MCF 10A (cell line): ENCODE data around the gene GALNT13. TPM values are rescaled to one million over a fixed set of nuclear protein-coding genes. Genes with fewer than 3 reads are reported as not detected.

ENCODE experiments used
- Bru-seq: library from RNA; stranded (reverse); fragments of 400-500 nt; gene quantifications from one replicate; lab custom pipeline; 2021; lab: Mats Ljungman, UMichigan
- BruChase-seq, 2 experiments: library from RNA; stranded (reverse); fragments of 400-500 nt; gene quantifications; one replicate each; lab custom pipeline; 2021; lab: Mats Ljungman, UMichigan
- BruUV-seq: library from RNA; stranded (reverse); fragments of 400-500 nt; replicated peaks from 2 replicates; lab custom pipeline; 2021; lab: Mats Ljungman, UMichigan
- CTCF ChIA-PET: fragments of 300-600 bp; sonication (Branson Sonifier 250); formaldehyde crosslinking; extraction: SDS; loops from one replicate; lab custom pipeline; 2021; ENCODE audit warnings: antibody characterized with exemption, inconsistent platforms; lab: Yijun Ruan, JAX
- POLR2A ChIA-PET: fragments of 300-600, 350-650 bp; sonication (Branson Sonifier 250); formaldehyde crosslinking; extraction: SDS; loops from one replicate; lab custom pipeline; 2020; ENCODE audit warnings: antibody characterized with exemption, inconsistent platforms; lab: Yijun Ruan, JAX
- DNase-seq: peaks from one replicate; pipeline ENCODE4 v3.0.0-alpha.2; 2018; ENCODE audit not compliant: unreplicated experiment
- H3K27ac Mint-ChIP-seq: one replicate; pipeline ENCODE4 v1.8.0; 2022; ENCODE audit warnings: mild to moderate bottlenecking, low read depth, mixed read lengths; ENCODE audit not compliant: unreplicated experiment
- H3K27me3 Mint-ChIP-seq: one replicate; pipeline ENCODE4 v1.8.0; 2022; ENCODE audit warnings: mixed read lengths; ENCODE audit not compliant: insufficient read depth, unreplicated experiment
- H3K36me3 Mint-ChIP-seq: one replicate; pipeline ENCODE4 v1.8.0; 2022; ENCODE audit warnings: mild to moderate bottlenecking, moderate library complexity, mixed read lengths; ENCODE audit not compliant: insufficient read depth, unreplicated experiment
- H3K4me1 Mint-ChIP-seq: one replicate; pipeline ENCODE4 v1.8.0; 2022; ENCODE audit warnings: mixed read lengths; ENCODE audit not compliant: insufficient read depth, unreplicated experiment
- H3K4me3 Mint-ChIP-seq: one replicate; pipeline ENCODE4 v1.8.0; 2022; ENCODE audit warnings: mild to moderate bottlenecking, moderate library complexity, mixed read lengths; ENCODE audit not compliant: unreplicated experiment
- H3K9me3 Mint-ChIP-seq: one replicate; pipeline ENCODE4 v1.8.0; 2022; ENCODE audit warnings: mixed read lengths; ENCODE audit not compliant: unreplicated experiment
- CTCF ChIP-seq: fragments of 200-600 bp; IDR thresholded peaks from one replicate; pipeline ENCODE4 v1.8.0; 2022; ENCODE audit warnings: antibody characterized with exemption, mild to moderate bottlenecking; ENCODE audit not compliant: unreplicated experiment
- intact Hi-C: fragments of 100-400 bp; cut with micrococcal nuclease; formaldehyde crosslinking; loops from 2 replicates; pipeline ENCODE4 v1.14.1; 2022
- long read RNA-seq: library from polyadenylated mRNA; stranded (forward); transcript quantifications from one replicate; pipeline ENCODE4 v2.0.0, GENCODE V29; 2022
- total RNA-seq: library from RNA; stranded (reverse); gene quantifications from 2 replicates; pipeline ENCODE4 v1.2.3, GENCODE V29; 2022

Gene GALNT13
- total RNA-seq: 0.44 and 0.54 TPM in 2 replicates
- Bru-seq, nascent RNA: percentile 19 among the genes with signal in this experiment
- BruChase-seq, experiment 1, labeled RNA remaining after a 6-hour chase: percentile 15 among the genes with signal in this experiment
- percentile 19 among the genes with signal in this experiment for BruChase-seq, experiment 2, labeled RNA remaining after a 2-hour chase
- long read RNA-seq: 0 reads

DNA sequence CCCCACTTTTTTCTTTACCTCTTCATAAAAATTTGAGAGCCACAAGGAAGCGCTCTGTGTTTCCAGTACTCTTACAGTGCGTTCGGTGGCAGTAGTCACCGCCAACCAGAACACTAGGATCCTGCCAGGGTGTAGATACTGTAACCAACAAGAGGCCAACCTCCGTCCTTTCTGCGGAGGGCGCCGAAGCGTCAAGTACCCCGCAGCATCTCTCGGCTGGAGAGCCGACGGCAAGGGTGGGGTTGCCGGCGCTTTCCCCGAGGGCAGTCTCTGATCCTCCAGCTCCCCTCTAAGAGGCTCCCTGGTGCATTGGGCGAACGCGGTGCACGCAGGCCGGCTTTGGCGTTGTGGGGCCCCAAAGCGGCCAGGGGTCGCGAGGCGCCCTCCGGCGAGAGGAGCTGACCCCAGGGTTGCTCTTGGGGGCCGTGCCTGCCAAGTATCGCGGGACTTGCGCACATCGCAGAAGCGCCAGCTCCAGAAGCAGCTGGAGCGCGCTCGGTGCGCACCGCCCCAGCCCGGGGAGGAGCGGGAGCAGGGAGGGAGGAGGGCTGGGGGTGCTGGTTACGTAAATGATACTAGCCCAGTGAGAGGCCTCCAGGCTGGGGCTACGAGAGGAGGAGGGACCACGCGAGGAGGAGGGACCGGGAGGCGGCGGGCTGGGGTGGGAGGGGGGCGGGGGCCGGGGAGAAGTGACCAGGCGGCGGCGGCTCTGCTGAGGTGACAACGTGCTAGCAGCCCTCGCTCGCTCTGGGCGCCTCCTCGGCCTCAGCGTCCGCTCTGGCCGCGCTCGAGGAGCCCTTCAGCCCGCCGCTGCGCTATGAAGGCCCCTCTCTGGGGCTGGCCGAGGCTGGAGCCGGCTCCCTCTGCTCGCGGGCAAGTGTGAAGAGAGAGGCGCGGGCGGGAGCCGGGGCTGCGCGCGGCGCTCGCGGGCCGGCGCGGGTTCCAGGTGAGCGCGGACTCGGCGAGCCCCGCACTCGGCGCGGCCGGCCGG is at the start of gene GALNT13:
GALNT13 (plus strand) TSS at position 692 of the 991 bp plus-strand sequence.
- intact Hi-C loops: loop anchor here (5.0 kb wide), 1 partner anchor 506 kb away; no protein-coding TSS in a partner anchor
- no TSS peak for BruUV-seq
- no peak for DNase-seq
- CTCF ChIA-PET: no interaction called here
- Mint-ChIP-seq H3K36me3 (no peaks in the 10 kb centered on the region), H3K4me1 (peaks cover 13% of the 10 kb centered on the region), H3K27ac (no peak within 1 kb of the TSS), H3K4me3 (peak within 1 kb of the TSS; percentile 6), H3K27me3 (peaks cover 30% of the 10 kb centered on the region), H3K9me3 (peaks cover 8% of the 10 kb centered on the region)
- TF ChIP-seq CTCF: no peak
- POLR2A ChIA-PET: no interaction called here

GRCh38 chr2:153823880-153824279 is 47.8 kb upstream of the GALNT13 start:
- Mint-ChIP-seq H3K36me3 (no peaks in the 10 kb centered on the region), H3K9me3 (peaks cover 11% of the 10 kb centered on the region), H3K4me1 (no peaks in the 10 kb centered on the region), H3K4me3 (no peak overlapping the region), H3K27ac (no peak overlapping the region), H3K27me3 (no peaks in the 10 kb centered on the region)
- ChIA-PET CTCF (no interaction called here), POLR2A (no interaction called here)
- no peak for DNase-seq
- BruUV-seq: no TSS peak
- intact Hi-C loops: no loop called here
- TF ChIP-seq CTCF: no peak

DNA sequence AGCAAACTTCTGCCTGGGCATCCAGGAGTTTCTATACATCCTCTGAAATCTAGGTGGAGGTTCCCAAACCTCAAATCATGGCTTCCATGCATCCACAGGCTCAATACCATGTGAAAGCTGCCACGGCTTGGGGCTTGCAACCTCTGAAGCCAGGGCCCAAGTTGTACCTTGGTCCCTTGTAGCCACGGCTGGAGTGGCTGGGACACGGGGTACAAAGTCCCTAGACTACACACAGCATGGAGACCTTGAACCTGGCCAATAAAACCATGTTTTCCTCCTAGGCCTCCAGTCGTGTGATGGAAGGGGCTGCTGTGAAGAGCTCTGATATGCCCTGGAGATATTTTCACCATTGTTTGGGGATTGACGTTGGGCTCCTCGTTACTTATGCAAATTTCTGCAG is 43.4 kb upstream of the GALNT13 start:
- Mint-ChIP-seq H3K36me3 (no peaks in the 10 kb centered on the region), H3K4me3 (no peak overlapping the region), H3K9me3 (peaks cover 17% of the 10 kb centered on the region), H3K27ac (no peak overlapping the region), H3K4me1 (no peaks in the 10 kb centered on the region), H3K27me3 (no peaks in the 10 kb centered on the region)
- TF ChIP-seq CTCF: no peak
- no TSS peak for BruUV-seq
- ChIA-PET POLR2A (no interaction called here), CTCF (no interaction called here)
- intact Hi-C loops: no loop called here
- no peak for DNase-seq

GRCh38 chr2:153834662-153835061 is 37.1 kb upstream of the GALNT13 start:
- H3K4me1 Mint-ChIP-seq: no peaks in the 10 kb centered on the region
- ChIA-PET CTCF (interaction anchor here (1.2 kb wide), 1 partner anchor 8 kb away, joined by 3 read pairs; no protein-coding TSS in a partner anchor), POLR2A (no interaction called here)
- TF ChIP-seq CTCF: no peak
- no peak overlapping the region for H3K27ac Mint-ChIP-seq
- intact Hi-C loops: no loop called here
- no TSS peak for BruUV-seq
- H3K27me3 Mint-ChIP-seq: no peaks in the 10 kb centered on the region
- DNase-seq: no peak
- H3K36me3 Mint-ChIP-seq: no peaks in the 10 kb centered on the region
- no peak overlapping the region for H3K4me3 Mint-ChIP-seq
- no peaks in the 10 kb centered on the region for H3K9me3 Mint-ChIP-seq
